NCI-H2081 treated with DMSO at 0.1 percent for 48 hours (cell line): ENCODE measurements around the gene SNU13.
"Not testable (repeated sequence)": the region's sequence is repeated elsewhere in the genome, so short reads cannot be mapped to it uniquely, and the experiment has no call there.

Experiments
- DNase-seq: peaks from one replicate; lab custom pipeline; 2025; lab: John Stamatoyannopoulos, UW

Gene SNU13

GRCh38 chr22:41688365-41689211, at the start of gene SNU13:
Gene SNU13, minus strand, starts transcription at chr22:41688867. Its CDS starts 71 bp downstream, at chr22:41688796.
- DNase-seq = peak; percentile 12

GRCh38 chr22:41733241-41733640, 44.6 kb upstream of the SNU13 start:
- not testable (repeated sequence) for DNase-seq

GRCh38 chr22:41732096-41732772, 43.6 kb upstream of the SNU13 start:
- DNase-seq = no peak

- DNase-seq = no peak
These were observed 42.9 kb upstream of the SNU13 start for GRCh38 chr22:41731609-41732008.

- no peak for DNase-seq
These were observed 36.9 kb upstream of the SNU13 start for GRCh38 chr22:41725510-41726110.

GRCh38 chr22:41722496-41722895, 33.8 kb upstream of the SNU13 start:
- no peak for DNase-seq

- DNase-seq = no peak
These were observed 24.3 kb upstream of the SNU13 start for GRCh38 chr22:41713004-41713403.

- no peak for DNase-seq
These were observed 20.7 kb upstream of the SNU13 start for GRCh38 chr22:41709341-41709740.

GRCh38 chr22:41702763-41703162, 14.1 kb upstream of the SNU13 start:
- DNase-seq = no peak

GRCh38 chr22:41700108-41700364, 11.4 kb upstream of the SNU13 start:
- DNase-seq = no peak

- DNase-seq = no peak
These were observed 10.8 kb upstream of the SNU13 start, which contains the start of gene MEI1 for GRCh38 chr22:41699264-41700107. Gene MEI1, plus strand, starts transcription at chr22:41699503. Its CDS starts 36 bp downstream, at chr22:41699539.

GRCh38 chr22:41697126-41697775, 8.6 kb upstream of the SNU13 start:
- DNase-seq = peak; percentile 7

- DNase-seq = no peak
These were observed 8.0 kb upstream of the SNU13 start for GRCh38 chr22:41696703-41697102.

- DNase-seq = no peak
These were observed 6.5 kb upstream of the SNU13 start for GRCh38 chr22:41695211-41695610.

GRCh38 chr22:41690476-41690875, 1.8 kb upstream of the SNU13 start:
- no peak for DNase-seq

GRCh38 chr22:41687901-41688364, 734 bp downstream of the SNU13 start:
- no peak for DNase-seq

- DNase-seq = not testable (repeated sequence)
These were observed 1.8 kb downstream of the SNU13 start for GRCh38 chr22:41686890-41687289.

GRCh38 chr22:41684194-41684593, 4.5 kb downstream of the SNU13 start:
- DNase-seq = no peak

GRCh38 chr22:41683616-41684015, 5.1 kb downstream of the SNU13 start:
- DNase-seq = no peak

GRCh38 chr22:41683052-41683451, 5.6 kb downstream of the SNU13 start:
- DNase-seq = no peak

GRCh38 chr22:41682033-41682807, 6.4 kb downstream of the SNU13 start:
- no peak for DNase-seq
